HAP-1 (cell line): ENCODE results near the gene C1orf87.

Experiments
- DNase-seq, 2 experiments: peaks; one replicate each; pipeline ENCODE4 v3.0.0-alpha.2; 2016 to 2020; ENCODE audit warnings: low spot score in 2 of 2
- H3K27me3 ChIP-seq: fragments of 250-450 bp; sonication (Bioruptor Pico); 2 replicates; pipeline ENCODE4 v1.5.1; 2020; ENCODE audit warnings: low read depth, mild to moderate bottlenecking, moderate library complexity
- H3K36me3 ChIP-seq: fragments of 250-450 bp; sonication (Bioruptor Pico); replicated peaks from 2 replicates; pipeline ENCODE4 v1.5.1; 2020; ENCODE audit warnings: mild to moderate bottlenecking
- H3K4me1 ChIP-seq: fragments of 250-450 bp; sonication (Bioruptor Pico); 2 replicates; pipeline ENCODE4 v1.5.1; 2020; ENCODE audit warnings: mild to moderate bottlenecking
- H3K4me3 ChIP-seq: fragments of 250-450 bp; sonication (Bioruptor Pico); 2 replicates; pipeline ENCODE4 v1.5.1; 2020; ENCODE audit warnings: mild to moderate bottlenecking, moderate library complexity
- H3K9me3 ChIP-seq: fragments of 250-450 bp; sonication (Bioruptor Pico); 2 replicates; pipeline ENCODE4 v1.5.1; 2020; ENCODE audit warnings: mild to moderate bottlenecking, moderate library complexity
- in situ Hi-C: fragments of 300-500 bp; cut with MboI; formaldehyde crosslinking; loops from 3 replicates; pipeline ENCODE4 v1.14.3; 2020; ENCODE audit warnings: low sequenced_read_pairs, inconsistent platforms, mixed read lengths

Gene C1orf87

GRCh38 chr1:60087681-60088080 is 14.1 kb upstream of the C1orf87 start:
- Histone ChIP-seq H3K9me3 (no peaks in the 10 kb centered on the region), H3K4me1 (no peaks in the 10 kb centered on the region), H3K4me3 (no peak overlapping the region), H3K27me3 (no peaks in the 10 kb centered on the region; the same call in 1 of the 2 replicates), H3K36me3 (no peaks in the 10 kb centered on the region)
- in situ Hi-C loops = no loop called here
- DNase-seq = no peak

DNA sequence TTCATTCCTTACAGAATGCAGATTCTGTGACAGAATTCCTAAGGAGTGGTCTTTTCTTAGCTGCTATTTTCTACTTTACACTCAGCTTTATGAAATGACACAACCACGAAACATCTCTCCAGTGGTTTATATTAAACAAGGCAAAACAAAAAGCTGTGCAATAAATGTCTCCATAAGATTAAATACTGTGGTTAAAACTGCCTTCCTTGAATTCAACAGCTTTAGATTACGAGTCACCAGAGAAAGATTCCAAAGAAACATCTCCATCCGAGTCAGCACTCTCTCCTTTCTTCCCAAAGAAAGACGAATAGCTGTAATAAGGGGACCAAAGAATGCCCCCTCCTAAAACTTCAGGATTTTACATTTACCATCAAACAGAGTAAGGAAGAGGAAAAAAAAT is 4.6 kb upstream of the C1orf87 start:
- H3K4me1 ChIP-seq = no peaks in the 10 kb centered on the region
- H3K9me3 ChIP-seq = no peaks in the 10 kb centered on the region
- DNase-seq = no peak
- peaks cover 3% of the 10 kb centered on the region for H3K27me3 ChIP-seq
- no peaks in the 10 kb centered on the region for H3K36me3 ChIP-seq
- no peak overlapping the region for H3K4me3 ChIP-seq
- in situ Hi-C loops = no loop called here

- no peak for DNase-seq
- Histone ChIP-seq H3K9me3 (no peaks in the 10 kb centered on the region), H3K27me3 (no peaks in the 10 kb centered on the region; the same call in 1 of the 2 replicates), H3K36me3 (no peaks in the 10 kb centered on the region), H3K4me3 (no peak overlapping the region), H3K4me1 (no peaks in the 10 kb centered on the region)
- in situ Hi-C loops = no loop called here
These were observed 2.3 kb downstream of the C1orf87 start for GRCh38 chr1:60071296-60071695.

GRCh38 chr1:60069691-60070090 is 3.9 kb downstream of the C1orf87 start:
- no peak for DNase-seq
- H3K9me3 ChIP-seq = no peaks in the 10 kb centered on the region
- H3K4me1 ChIP-seq = no peaks in the 10 kb centered on the region
- in situ Hi-C loops = no loop called here
- H3K4me3 ChIP-seq = no peak overlapping the region
- no peaks in the 10 kb centered on the region; the same call in 1 of the 2 replicates for H3K27me3 ChIP-seq
- H3K36me3 ChIP-seq = no peaks in the 10 kb centered on the region

DNA sequence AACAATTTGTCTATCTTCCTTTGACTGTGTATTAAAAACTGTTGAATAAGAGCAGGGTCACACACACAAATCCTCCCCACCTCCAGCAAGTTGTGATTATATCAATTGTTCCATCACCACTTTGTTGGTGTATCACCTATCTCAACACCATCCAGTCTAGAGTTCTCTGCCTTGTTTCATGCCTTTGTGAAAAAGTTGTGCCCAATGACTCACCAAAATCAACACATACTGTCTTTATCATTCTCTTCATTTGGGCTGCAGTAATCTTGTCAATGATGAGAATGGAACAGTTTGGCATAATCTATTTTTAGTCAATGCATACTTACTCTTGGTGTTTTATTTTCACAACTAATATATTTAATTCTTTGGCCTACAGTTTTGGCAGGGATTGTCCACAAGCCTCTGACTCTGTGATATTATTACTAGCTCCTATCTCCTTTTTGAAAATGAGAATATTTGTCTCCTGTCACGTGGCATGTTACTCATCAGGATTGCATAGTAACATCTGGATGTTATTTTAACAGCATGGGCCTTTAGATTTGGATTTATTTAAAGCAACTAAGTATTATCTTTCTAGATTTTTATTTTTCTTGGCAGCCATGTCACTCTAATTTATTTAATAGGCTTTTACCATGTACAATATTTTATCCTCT is 5.1 kb downstream of the C1orf87 start:
- H3K4me3 ChIP-seq = no peak overlapping the region
- no peaks in the 10 kb centered on the region for H3K4me1 ChIP-seq
- no peaks in the 10 kb centered on the region; the same call in 1 of the 2 replicates for H3K27me3 ChIP-seq
- H3K36me3 ChIP-seq = no peaks in the 10 kb centered on the region
- in situ Hi-C loops = no loop called here
- no peaks in the 10 kb centered on the region for H3K9me3 ChIP-seq
- no peak for DNase-seq

- DNase-seq = no peak
- in situ Hi-C loops = no loop called here
- no peak overlapping the region for H3K4me3 ChIP-seq
- no peaks in the 10 kb centered on the region for H3K36me3 ChIP-seq
- no peaks in the 10 kb centered on the region for H3K4me1 ChIP-seq
- no peaks in the 10 kb centered on the region for H3K9me3 ChIP-seq
- H3K27me3 ChIP-seq = no peaks in the 10 kb centered on the region
These were observed 7.6 kb downstream of the C1orf87 start for GRCh38 chr1:60066001-60066400.

- Histone ChIP-seq H3K4me1 (no peaks in the 10 kb centered on the region), H3K27me3 (no peaks in the 10 kb centered on the region)
- in situ Hi-C loops = no loop called here
These were observed 8.4 kb downstream of the C1orf87 start for GRCh38 chr1:60065199-60065598.

DNA sequence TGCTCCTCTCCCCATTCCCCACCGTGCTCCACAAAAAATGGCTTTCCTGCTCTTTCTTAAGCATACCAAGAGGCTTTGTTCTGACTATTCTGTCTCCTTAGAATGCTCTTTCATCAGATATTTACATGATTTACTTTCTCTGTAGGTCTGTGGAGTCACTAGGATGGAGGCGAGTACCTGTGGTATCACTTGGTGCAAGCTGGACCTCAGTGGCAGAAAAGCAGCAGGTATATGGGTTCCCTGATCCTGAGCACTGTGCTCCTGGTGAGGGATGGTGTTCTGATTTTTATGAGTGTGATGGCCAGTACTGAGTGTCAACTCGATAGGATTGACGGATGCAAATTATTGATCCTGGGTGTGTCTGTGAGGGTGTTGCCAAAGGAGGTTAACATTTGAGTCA is 10.0 kb downstream of the C1orf87 start:
- H3K9me3 ChIP-seq = no peaks in the 10 kb centered on the region
- DNase-seq = no peak
- no peaks in the 10 kb centered on the region for H3K36me3 ChIP-seq
- H3K27me3 ChIP-seq = no peaks in the 10 kb centered on the region
- in situ Hi-C loops = no loop called here
- no peak overlapping the region for H3K4me3 ChIP-seq
- no peaks in the 10 kb centered on the region for H3K4me1 ChIP-seq

More at GRCh38 chr1:60065199-60065598, 8.4 kb downstream of the C1orf87 start:
- H3K36me3 ChIP-seq = no peaks in the 10 kb centered on the region
- H3K4me3 ChIP-seq = no peak overlapping the region
- DNase-seq = no peak
- H3K9me3 ChIP-seq = no peaks in the 10 kb centered on the region

DNA sequence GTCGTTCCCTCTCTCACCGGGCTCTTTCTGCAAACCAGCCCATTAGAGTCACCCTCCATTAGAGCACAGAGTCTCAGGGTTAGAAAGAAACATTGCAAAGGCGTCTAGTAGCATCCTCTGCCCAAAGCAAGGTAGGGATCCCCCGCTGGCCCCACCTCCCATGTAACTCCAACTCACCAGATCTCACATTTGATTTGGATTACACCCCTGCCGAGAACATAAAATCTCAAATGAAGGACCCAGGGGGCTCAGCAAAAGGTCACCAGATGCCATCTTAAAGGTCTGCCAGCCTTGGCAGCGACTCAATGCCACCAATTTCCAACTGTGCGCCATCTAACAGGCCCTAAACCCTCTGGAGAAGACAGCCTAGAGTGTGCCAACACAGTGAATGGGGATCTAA is 14.1 kb downstream of the C1orf87 start:
- H3K4me1 ChIP-seq = no peaks in the 10 kb centered on the region
- DNase-seq = no peak
- in situ Hi-C loops = no loop called here
- H3K36me3 ChIP-seq = no peaks in the 10 kb centered on the region
- no peaks in the 10 kb centered on the region for H3K27me3 ChIP-seq
- H3K9me3 ChIP-seq = no peaks in the 10 kb centered on the region
- no peak overlapping the region for H3K4me3 ChIP-seq

DNA sequence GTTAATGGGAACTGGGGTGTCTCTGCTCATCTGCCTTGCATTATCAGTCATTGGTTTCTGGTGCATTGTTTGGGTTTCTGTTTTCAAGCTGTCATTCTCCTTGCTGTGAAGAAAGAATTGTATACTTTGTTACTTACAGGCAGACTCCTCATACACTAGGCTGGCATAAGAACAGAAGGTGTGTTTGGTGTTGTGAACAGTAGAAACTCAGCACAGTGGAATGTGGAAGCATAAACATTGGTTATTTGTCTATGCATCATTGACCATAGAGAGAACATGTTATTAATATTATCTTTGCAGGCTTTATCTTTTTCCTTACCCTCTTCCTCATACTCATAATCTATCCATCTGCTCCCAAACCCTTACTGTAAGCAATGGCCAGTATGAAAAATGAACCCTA is 18.2 kb downstream of the C1orf87 start:
- Histone ChIP-seq H3K4me1 (no peaks in the 10 kb centered on the region), H3K9me3 (no peaks in the 10 kb centered on the region), H3K27me3 (no peaks in the 10 kb centered on the region), H3K4me3 (no peak overlapping the region), H3K36me3 (no peaks in the 10 kb centered on the region)
- in situ Hi-C loops = no loop called here
- no peak for DNase-seq

GRCh38 chr1:60054374-60054773 is 19.2 kb downstream of the C1orf87 start:
- Histone ChIP-seq H3K36me3 (no peaks in the 10 kb centered on the region), H3K4me1 (no peaks in the 10 kb centered on the region), H3K27me3 (no peaks in the 10 kb centered on the region), H3K9me3 (no peaks in the 10 kb centered on the region), H3K4me3 (no peak overlapping the region)
- DNase-seq = no peak
- in situ Hi-C loops = no loop called here

DNA sequence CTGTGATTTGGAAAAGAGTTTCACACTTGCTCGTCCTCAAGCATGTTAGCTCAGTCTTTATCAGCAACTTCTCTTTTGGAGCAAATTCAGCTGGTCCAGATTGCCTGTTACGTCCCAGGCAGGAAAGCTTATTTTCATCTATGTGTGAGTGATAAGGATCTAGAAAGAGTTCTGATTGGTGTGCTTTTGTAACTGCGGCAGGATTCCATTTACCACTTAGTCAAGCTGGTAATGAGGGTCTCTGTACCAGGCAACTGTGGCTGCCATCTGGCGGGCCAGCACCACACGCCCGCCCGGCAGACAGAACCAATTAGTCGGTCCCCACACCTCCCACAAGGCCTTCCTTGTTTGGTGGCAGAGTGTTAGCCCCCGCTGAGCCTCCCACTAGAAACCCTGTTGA is 21.0 kb downstream of the C1orf87 start:
- Histone ChIP-seq H3K4me3 (no peak overlapping the region), H3K27me3 (no peaks in the 10 kb centered on the region), H3K4me1 (no peaks in the 10 kb centered on the region), H3K9me3 (no peaks in the 10 kb centered on the region), H3K36me3 (no peaks in the 10 kb centered on the region)
- no peak for DNase-seq
- in situ Hi-C loops = no loop called here

- Histone ChIP-seq H3K36me3 (no peaks in the 10 kb centered on the region), H3K4me1 (no peaks in the 10 kb centered on the region), H3K4me3 (no peak overlapping the region), H3K27me3 (no peaks in the 10 kb centered on the region), H3K9me3 (no peaks in the 10 kb centered on the region)
- in situ Hi-C loops = no loop called here
- no peak for DNase-seq
These were observed 22.4 kb downstream of the C1orf87 start for GRCh38 chr1:60051191-60051590.

GRCh38 chr1:60049188-60049587 is 24.4 kb downstream of the C1orf87 start:
- H3K9me3 ChIP-seq = no peaks in the 10 kb centered on the region

GRCh38 chr1:60044881-60045280 is 28.7 kb downstream of the C1orf87 start:
- Histone ChIP-seq H3K36me3 (no peaks in the 10 kb centered on the region), H3K27me3 (no peaks in the 10 kb centered on the region), H3K9me3 (no peaks in the 10 kb centered on the region), H3K4me3 (no peak overlapping the region), H3K4me1 (no peaks in the 10 kb centered on the region)
- in situ Hi-C loops = no loop called here
- no peak for DNase-seq

More at GRCh38 chr1:60049188-60049587, 24.4 kb downstream of the C1orf87 start:
- H3K4me3 ChIP-seq = no peak overlapping the region
- no peaks in the 10 kb centered on the region for H3K27me3 ChIP-seq
- H3K4me1 ChIP-seq = no peaks in the 10 kb centered on the region
- H3K36me3 ChIP-seq = no peaks in the 10 kb centered on the region
- in situ Hi-C loops = no loop called here
- DNase-seq = no peak
